ENCODE measurements around the gene LRRC4C.

- TF ChIP-seq POLR2A (IDR thresholded peaks at IDR 0.05) = no peak
- no peak for TF ChIP-seq CTCF (IDR thresholded peaks at IDR 0.05)
These were observed 521.5 kb downstream of the LRRC4C start for GRCh38 chr11:40938002-40938401.
